GM18870 (cell line): ENCODE results near the gene CACNA1C.

Experiments used
- ATAC-seq: cut with Tn5 transposase; IDR thresholded peaks from one replicate; pipeline ENCODE4 v1.9.1; 2021; ENCODE audit warnings: moderate library complexity; ENCODE audit not compliant: unreplicated experiment

Gene CACNA1C

GRCh38 chr12:2137711-2138110, 84.9 kb downstream of the CACNA1C start:
- no peak for ATAC-seq

GRCh38 chr12:2138294-2138693, 85.5 kb downstream of the CACNA1C start:
- ATAC-seq = no peak

- no peak for ATAC-seq
Measured at GRCh38 chr12:2138871-2139308, 86.1 kb downstream of the CACNA1C start.

- no peak for ATAC-seq
Measured at GRCh38 chr12:2139651-2140050, 86.9 kb downstream of the CACNA1C start.

GRCh38 chr12:2140858-2141519, 88.2 kb downstream of the CACNA1C start:
- no peak for ATAC-seq

GRCh38 chr12:2142068-2142467, 89.3 kb downstream of the CACNA1C start:
- no peak for ATAC-seq

- ATAC-seq = no peak
Measured at GRCh38 chr12:2144951-2145350, 92.2 kb downstream of the CACNA1C start.

GRCh38 chr12:2145433-2145998, 92.7 kb downstream of the CACNA1C start:
- no peak for ATAC-seq

- ATAC-seq = no peak
Measured at GRCh38 chr12:2147335-2147734, 94.5 kb downstream of the CACNA1C start.

GRCh38 chr12:2149091-2149490, 96.3 kb downstream of the CACNA1C start:
- ATAC-seq = no peak

- no peak for ATAC-seq
Measured at GRCh38 chr12:2150833-2151232, 98.0 kb downstream of the CACNA1C start.

- ATAC-seq = no peak
Measured at GRCh38 chr12:2151391-2151790, 98.6 kb downstream of the CACNA1C start.

GRCh38 chr12:2152134-2152533, 99.3 kb downstream of the CACNA1C start:
- no peak for ATAC-seq

- no peak for ATAC-seq
Measured at GRCh38 chr12:2154050-2154449, 101.3 kb downstream of the CACNA1C start.

- ATAC-seq = no peak
Measured at GRCh38 chr12:2154521-2154920, 101.7 kb downstream of the CACNA1C start.

- ATAC-seq = no peak
Measured at GRCh38 chr12:2156333-2156732, 103.5 kb downstream of the CACNA1C start.

- no peak for ATAC-seq
Measured at GRCh38 chr12:2160043-2160442, 107.3 kb downstream of the CACNA1C start.

GRCh38 chr12:2161473-2161872, 108.7 kb downstream of the CACNA1C start:
- no peak for ATAC-seq

GRCh38 chr12:2163177-2163941, 110.6 kb downstream of the CACNA1C start:
- ATAC-seq = no peak

- no peak for ATAC-seq
Measured at GRCh38 chr12:2165021-2165420, 112.2 kb downstream of the CACNA1C start.

- no peak for ATAC-seq
Measured at GRCh38 chr12:2165927-2166326, 113.1 kb downstream of the CACNA1C start.

GRCh38 chr12:2166696-2167095, 113.9 kb downstream of the CACNA1C start:
- no peak for ATAC-seq
